ACHN (cell line): ENCODE measurements around the gene MAGEA11.
"Not testable (repeated sequence)": the region's sequence is repeated elsewhere in the genome, so short reads cannot be mapped to it uniquely, and the experiment has no call there.

ENCODE experiments used
- DNase-seq: peaks from one replicate; pipeline ENCODE4 v3.0.0-alpha.2; 2015
- in situ Hi-C: cut with HindIII; loops from 2 replicates; pipeline ENCODE4 v1.10.0; 2017; ENCODE audit warnings: low sequenced_read_pairs, low pct_ligation_motif_present, low pct_unique_long_range_greater_than_20kb

The MAGEA11 gene

DNA sequence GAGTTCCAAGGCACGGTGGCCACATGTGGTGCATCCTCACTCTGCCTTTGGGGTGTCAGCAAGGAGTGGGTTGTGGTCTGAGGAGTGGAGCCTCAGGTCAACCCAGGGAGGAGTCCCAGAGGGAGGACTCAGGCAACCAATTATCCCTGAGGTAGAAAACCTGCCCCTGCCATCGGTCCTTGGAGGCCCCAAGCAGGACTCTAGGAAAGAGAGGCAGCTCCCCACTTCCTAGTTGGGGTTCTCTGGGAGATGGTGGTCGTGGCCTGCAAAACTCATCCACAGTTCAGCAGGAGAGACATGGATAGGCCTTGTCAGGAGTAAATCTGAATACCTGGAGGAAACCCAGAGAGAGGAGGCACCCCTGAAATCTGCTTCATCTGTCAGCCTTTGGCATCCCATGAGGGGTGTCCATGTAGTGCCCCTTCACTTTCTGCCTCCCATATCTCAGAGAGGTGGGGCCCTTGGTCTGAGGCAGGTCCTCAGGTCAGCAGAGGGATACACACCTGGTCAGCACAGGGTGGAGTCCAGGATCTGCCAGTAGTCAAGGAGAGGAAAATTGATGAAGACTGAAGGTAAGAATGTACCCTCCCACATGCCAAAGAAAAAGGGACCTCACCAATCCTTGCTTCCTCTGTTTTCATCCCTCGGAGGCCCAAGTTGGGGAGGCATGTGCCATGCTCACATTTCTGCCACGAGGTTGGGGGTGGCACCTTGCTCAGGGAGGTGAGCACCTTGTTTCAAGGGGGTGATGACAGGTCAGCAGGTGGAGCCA, 1.6 kb downstream of the MAGEA11 start:
- in situ Hi-C loops = no loop called here
- no peak for DNase-seq

- no peak for DNase-seq
- in situ Hi-C loops = no loop called here
Measured at GRCh38 chrX:149715468-149715867, 3.6 kb downstream of the MAGEA11 start.

DNA sequence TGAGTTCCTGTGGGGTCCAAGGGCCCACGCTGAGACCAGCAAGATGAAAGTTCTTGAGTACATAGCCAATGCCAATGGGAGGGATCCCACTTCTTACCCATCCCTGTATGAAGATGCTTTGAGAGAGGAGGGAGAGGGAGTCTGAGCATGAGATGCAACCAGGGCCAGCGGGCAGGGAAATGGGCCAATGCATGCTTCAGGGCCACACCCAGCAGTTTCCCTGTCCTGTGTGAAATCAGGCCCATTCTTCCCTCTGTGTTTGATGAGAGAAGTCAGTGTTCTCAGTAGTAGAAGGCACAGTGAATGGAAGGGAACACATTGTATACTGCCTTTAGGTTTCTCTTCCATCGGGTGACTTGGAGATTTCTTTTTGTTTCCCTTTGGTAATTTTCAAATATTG, 4.8 kb downstream of the MAGEA11 start:
- no peak for DNase-seq
- in situ Hi-C loops = no loop called here

DNA sequence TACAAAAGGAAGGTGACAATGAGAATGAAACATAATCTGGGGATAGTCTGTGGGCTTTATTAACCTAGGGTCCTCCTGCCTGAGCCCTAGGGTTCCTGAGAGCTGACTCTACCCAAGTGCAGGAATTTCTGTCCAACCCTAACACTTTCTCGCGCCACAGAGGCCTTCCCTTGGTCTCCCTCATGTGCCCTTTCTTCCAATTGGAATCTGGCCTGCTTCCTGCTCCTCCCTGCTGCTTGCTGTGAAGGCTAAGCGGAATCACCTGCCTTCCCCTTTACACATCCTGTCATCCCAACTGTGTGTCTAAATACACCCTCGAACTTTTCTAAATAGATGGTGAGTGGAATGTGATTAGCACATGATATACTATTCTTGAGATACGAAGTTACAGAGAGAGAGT, 5.9 kb downstream of the MAGEA11 start:
- in situ Hi-C loops = no loop called here

DNA sequence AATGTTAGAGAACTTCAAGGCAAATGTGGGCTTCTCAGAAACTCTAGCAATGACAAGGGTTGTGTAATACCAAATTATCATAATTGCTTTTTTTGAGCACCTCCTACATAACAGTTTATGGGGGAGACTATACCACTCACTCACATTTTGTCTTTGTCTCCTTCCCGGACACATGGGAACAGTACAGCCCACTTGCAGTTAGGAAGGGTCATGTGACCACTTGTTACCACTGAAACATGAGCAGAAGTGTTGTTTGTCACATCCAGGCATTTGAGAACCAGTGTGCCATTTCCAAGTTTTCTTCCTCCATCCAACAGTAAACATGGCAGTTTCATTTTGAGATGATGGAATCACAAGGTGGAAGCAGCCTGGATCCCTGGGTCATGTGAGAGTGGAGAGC, 6.9 kb downstream of the MAGEA11 start:
- DNase-seq = no peak
- in situ Hi-C loops = no loop called here

More for the DNA sequence above, 5.9 kb downstream of the MAGEA11 start:
- no peak for DNase-seq

GRCh38 chrX:149720021-149720689, 8.3 kb downstream of the MAGEA11 start:
- in situ Hi-C loops = no loop called here
- DNase-seq = no peak

DNA sequence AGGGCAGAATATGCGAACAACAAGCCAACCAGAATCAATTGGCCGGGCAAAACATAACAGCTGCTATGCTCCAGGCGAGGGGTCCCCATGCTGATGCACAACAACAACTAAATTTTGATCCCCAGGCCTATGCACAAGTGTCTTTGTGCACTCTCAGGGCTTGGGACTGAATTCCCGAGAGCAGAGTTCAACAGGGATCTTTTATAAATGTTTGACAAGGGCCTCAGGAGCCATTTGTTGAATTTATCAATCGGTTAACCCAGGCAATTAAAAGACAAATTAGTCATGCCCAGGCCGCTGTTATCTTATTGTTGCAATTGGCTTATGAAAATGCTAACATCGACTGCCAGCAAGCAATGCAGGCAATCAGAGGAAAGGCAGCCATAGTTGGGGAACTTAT, 9.4 kb downstream of the MAGEA11 start:
- in situ Hi-C loops, DNase-seq: not testable (repeated sequence)

- in situ Hi-C loops = no loop called here
- DNase-seq = no peak
Measured at GRCh38 chrX:149721778-149722177, 9.9 kb downstream of the MAGEA11 start.

DNA sequence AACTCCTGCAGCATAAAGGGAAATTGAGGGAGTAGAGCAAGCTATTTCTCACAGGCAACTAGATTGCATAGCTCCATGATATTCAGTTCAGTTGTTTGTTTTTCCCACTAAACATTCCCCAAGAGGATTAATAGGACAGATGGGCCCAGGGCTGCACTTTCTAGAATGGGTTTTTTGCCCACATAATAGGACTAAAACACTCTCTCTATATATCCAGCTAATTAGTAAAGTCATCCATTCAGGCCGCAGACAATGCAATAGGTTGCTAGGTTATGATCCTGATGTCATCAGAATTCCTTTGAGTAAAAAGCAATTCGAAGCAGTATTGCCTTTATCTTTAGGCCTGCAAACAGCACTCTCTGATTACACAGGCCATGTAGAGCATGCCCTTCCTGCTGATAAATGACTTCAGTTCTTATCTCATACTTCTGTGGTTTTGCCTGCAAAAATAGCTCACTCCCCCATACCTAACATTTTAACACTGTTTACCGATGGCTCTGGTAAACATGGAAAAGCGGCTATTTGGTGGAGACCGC, 11.8 kb downstream of the MAGEA11 start:
- in situ Hi-C loops, DNase-seq: not testable (repeated sequence)

- in situ Hi-C loops = not testable (repeated sequence)
Measured at GRCh38 chrX:149727308-149727707, 15.4 kb downstream of the MAGEA11 start.

DNA sequence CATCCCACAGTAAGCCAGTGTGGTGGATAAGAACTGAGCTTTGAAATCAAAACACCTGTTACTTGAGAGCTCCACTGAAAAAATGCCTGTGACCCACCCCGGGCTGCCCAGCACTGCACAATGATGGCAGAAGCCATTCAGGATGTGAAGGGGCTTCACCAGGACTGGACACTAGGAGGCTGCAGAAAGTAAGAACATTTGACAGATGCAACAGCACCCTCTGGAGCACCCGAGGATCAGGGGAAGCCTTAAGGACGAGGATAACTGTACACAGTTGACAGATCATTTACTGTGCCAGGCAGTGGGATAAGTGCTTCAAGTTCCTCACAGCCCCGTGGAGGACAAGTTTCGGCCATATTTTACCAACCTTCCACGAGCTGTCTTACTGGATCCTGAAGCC, 30.4 kb downstream of the MAGEA11 start:
- in situ Hi-C loops, DNase-seq: not testable (repeated sequence)

More at GRCh38 chrX:149727308-149727707, 15.4 kb downstream of the MAGEA11 start:
- not testable (repeated sequence) for DNase-seq

DNA sequence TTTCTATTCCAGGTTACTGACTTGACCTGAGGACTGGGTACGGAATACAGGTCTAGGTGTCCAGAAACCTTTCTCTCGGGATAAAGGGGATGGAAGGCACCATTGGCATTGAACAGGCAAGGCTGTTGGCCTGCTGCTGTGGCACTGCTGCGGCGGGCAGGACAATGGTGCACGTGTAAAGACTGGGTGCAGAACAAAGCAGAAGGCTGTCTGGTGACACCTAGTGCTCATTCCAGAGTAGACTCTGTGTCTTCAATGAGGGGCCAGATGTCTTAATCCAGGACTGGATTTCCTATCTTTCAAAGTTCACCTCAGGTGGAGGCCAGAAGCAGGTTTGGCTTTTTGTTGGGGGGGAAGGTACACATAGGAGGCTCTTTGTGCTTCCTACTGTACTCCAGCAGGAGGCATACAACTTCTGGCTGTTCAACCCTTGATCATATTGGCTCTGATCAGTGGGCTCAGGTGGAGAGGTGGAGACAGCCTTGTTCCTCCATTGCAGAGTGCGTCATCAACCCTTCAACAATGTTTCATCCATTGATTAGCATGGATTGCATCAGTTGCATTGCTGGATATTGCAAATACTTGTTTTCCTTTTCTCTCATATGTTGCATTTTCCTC, 34.6 kb downstream of the MAGEA11 start:
- in situ Hi-C loops, DNase-seq: not testable (repeated sequence)

- no peak for DNase-seq
- in situ Hi-C loops = no loop called here
Measured at GRCh38 chrX:149757206-149758067, 45.6 kb downstream of the MAGEA11 start.

- no peak for DNase-seq
- in situ Hi-C loops = no loop called here
Measured at GRCh38 chrX:149758068-149758714, 46.3 kb downstream of the MAGEA11 start.

DNA sequence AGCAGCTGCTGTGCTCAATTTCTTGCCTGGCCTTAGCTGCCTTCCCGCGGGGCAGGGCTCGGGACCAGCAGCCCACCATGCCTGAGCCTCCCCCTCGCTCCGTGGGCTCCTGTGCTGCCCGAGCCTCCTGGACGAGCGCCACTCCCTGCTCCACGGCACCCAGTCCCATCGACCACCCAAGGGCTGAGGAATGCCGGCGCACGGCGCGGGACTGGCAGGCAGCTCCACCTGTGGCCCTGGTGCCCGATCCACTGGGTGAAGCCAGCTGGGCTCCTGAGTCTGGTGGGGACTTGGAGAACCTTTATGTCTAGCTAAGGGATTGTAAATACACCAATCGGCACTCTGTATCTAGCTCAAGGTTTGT, 46.8 kb downstream of the MAGEA11 start:
- in situ Hi-C loops, DNase-seq: not testable (repeated sequence)

- DNase-seq = no peak
- in situ Hi-C loops = no loop called here
Measured at GRCh38 chrX:149759824-149760223, 48.0 kb downstream of the MAGEA11 start.

DNA sequence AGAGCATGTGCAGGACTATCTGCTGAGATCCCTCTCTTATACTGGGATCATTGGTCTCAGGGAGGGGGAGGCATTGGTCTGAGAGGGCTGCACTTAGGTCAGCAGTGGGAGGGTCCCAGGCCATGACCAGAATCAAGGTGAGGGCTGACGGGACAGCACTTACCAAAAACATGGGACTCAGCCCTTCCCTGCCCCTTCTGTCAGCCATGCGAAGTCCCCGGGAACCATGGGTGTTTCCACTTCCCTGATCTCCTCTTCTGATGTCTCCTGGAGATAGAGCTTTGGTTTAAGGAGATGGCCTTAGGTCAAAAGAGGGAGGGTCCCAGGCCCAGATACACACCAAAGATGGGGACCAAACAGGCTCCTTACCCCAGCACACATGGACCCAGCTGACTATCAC, 49.1 kb downstream of the MAGEA11 start:
- no peak for DNase-seq
- in situ Hi-C loops = no loop called here
